ENCODE results near the gene KRT84.

Gene KRT84

GRCh38 chr12:52383331-52383730 is 2.1 kb downstream of the KRT84 start:
- no peak overlapping the region for H3K9ac ChIP-seq (ENCODE audit: low read length)
- no peaks in the 10 kb centered on the region for H3K9me3 ChIP-seq (ENCODE audit: control insufficient read depth, insufficient read depth, low read depth, low read length)
- H3K36me3 ChIP-seq (ENCODE audit: control insufficient read depth, insufficient read depth, low read length) = no peaks in the 10 kb centered on the region
- H3K27me3 ChIP-seq (ENCODE audit: control insufficient read depth, insufficient read depth, low read length) = peaks cover 6% of the 10 kb centered on the region; the same call in 1 of the 2 replicates
- H3K27ac ChIP-seq (ENCODE audit: low read depth, low read length) = no peak overlapping the region
- H3K4me1 ChIP-seq (ENCODE audit: control insufficient read depth, insufficient read depth, low read length) = no peaks in the 10 kb centered on the region
- H3K4me3 ChIP-seq (ENCODE audit: low read depth, low read length) = no peak overlapping the region

- Histone ChIP-seq H3K27ac (ENCODE audit: low read depth, low read length) (no peak overlapping the region), H3K36me3 (ENCODE audit: control insufficient read depth, insufficient read depth, low read length) (no peaks in the 10 kb centered on the region), H3K9ac (ENCODE audit: low read length) (no peak overlapping the region), H3K4me1 (ENCODE audit: control insufficient read depth, insufficient read depth, low read length) (no peaks in the 10 kb centered on the region), H3K27me3 (ENCODE audit: control insufficient read depth, insufficient read depth, low read length) (peaks cover 6% of the 10 kb centered on the region; the same call in 1 of the 2 replicates), H3K4me3 (ENCODE audit: low read depth, low read length) (no peak overlapping the region), H3K9me3 (ENCODE audit: control insufficient read depth, insufficient read depth, low read depth, low read length) (no peaks in the 10 kb centered on the region)
Observed at GRCh38 chr12:52382854-52383253, 2.6 kb downstream of the KRT84 start.

- Histone ChIP-seq H3K4me1 (ENCODE audit: control insufficient read depth, insufficient read depth, low read length) (no peaks in the 10 kb centered on the region), H3K27me3 (ENCODE audit: control insufficient read depth, insufficient read depth, low read length) (peaks cover 6% of the 10 kb centered on the region; the same call in 1 of the 2 replicates), H3K4me3 (ENCODE audit: low read depth, low read length) (no peak overlapping the region), H3K9ac (ENCODE audit: low read length) (no peak overlapping the region), H3K36me3 (ENCODE audit: control insufficient read depth, insufficient read depth, low read length) (no peaks in the 10 kb centered on the region), H3K27ac (ENCODE audit: low read depth, low read length) (no peak overlapping the region), H3K9me3 (ENCODE audit: control insufficient read depth, insufficient read depth, low read depth, low read length) (no peaks in the 10 kb centered on the region)
Observed at GRCh38 chr12:52381206-52381605, 4.2 kb downstream of the KRT84 start.

GRCh38 chr12:52380271-52380694 is 5.2 kb downstream of the KRT84 start:
- Histone ChIP-seq H3K27ac (ENCODE audit: low read depth, low read length) (no peak overlapping the region), H3K36me3 (ENCODE audit: control insufficient read depth, insufficient read depth, low read length) (no peaks in the 10 kb centered on the region), H3K27me3 (ENCODE audit: control insufficient read depth, insufficient read depth, low read length) (peaks cover 6% of the 10 kb centered on the region; the same call in 1 of the 2 replicates), H3K4me1 (ENCODE audit: control insufficient read depth, insufficient read depth, low read length) (no peaks in the 10 kb centered on the region), H3K9me3 (ENCODE audit: control insufficient read depth, insufficient read depth, low read depth, low read length) (no peaks in the 10 kb centered on the region), H3K4me3 (ENCODE audit: low read depth, low read length) (no peak overlapping the region), H3K9ac (ENCODE audit: low read length) (no peak overlapping the region)

- Histone ChIP-seq H3K36me3 (ENCODE audit: control insufficient read depth, insufficient read depth, low read length) (no peaks in the 10 kb centered on the region), H3K27me3 (ENCODE audit: control insufficient read depth, insufficient read depth, low read length) (peaks cover 6% of the 10 kb centered on the region; the same call in 1 of the 2 replicates), H3K4me1 (ENCODE audit: control insufficient read depth, insufficient read depth, low read length) (no peaks in the 10 kb centered on the region), H3K27ac (ENCODE audit: low read depth, low read length) (no peak overlapping the region), H3K9me3 (ENCODE audit: control insufficient read depth, insufficient read depth, low read depth, low read length) (no peaks in the 10 kb centered on the region), H3K4me3 (ENCODE audit: low read depth, low read length) (no peak overlapping the region), H3K9ac (ENCODE audit: low read length) (no peak overlapping the region)
Observed at GRCh38 chr12:52379536-52379935, 5.9 kb downstream of the KRT84 start.

- no peaks in the 10 kb centered on the region for H3K9me3 ChIP-seq (ENCODE audit: control insufficient read depth, insufficient read depth, low read depth, low read length)
- no peaks in the 10 kb centered on the region for H3K36me3 ChIP-seq (ENCODE audit: control insufficient read depth, insufficient read depth, low read length)
- H3K27ac ChIP-seq (ENCODE audit: low read depth, low read length) = no peak overlapping the region
- peaks cover 3% of the 10 kb centered on the region; the same call in 1 of the 2 replicates for H3K27me3 ChIP-seq (ENCODE audit: control insufficient read depth, insufficient read depth, low read length)
- H3K4me1 ChIP-seq (ENCODE audit: control insufficient read depth, insufficient read depth, low read length) = no peaks in the 10 kb centered on the region
- H3K4me3 ChIP-seq (ENCODE audit: low read depth, low read length) = no peak overlapping the region
- no peak overlapping the region for H3K9ac ChIP-seq (ENCODE audit: low read length)
Observed at GRCh38 chr12:52378091-52378490, 7.4 kb downstream of the KRT84 start.

GRCh38 chr12:52377266-52377665 is 8.2 kb downstream of the KRT84 start:
- no peak overlapping the region for H3K27ac ChIP-seq (ENCODE audit: low read depth, low read length)
- no peaks in the 10 kb centered on the region for H3K9me3 ChIP-seq (ENCODE audit: control insufficient read depth, insufficient read depth, low read depth, low read length)
- peaks cover 3% of the 10 kb centered on the region; the same call in 1 of the 2 replicates for H3K27me3 ChIP-seq (ENCODE audit: control insufficient read depth, insufficient read depth, low read length)
- H3K36me3 ChIP-seq (ENCODE audit: control insufficient read depth, insufficient read depth, low read length) = no peaks in the 10 kb centered on the region
- no peak overlapping the region for H3K9ac ChIP-seq (ENCODE audit: low read length)
- no peaks in the 10 kb centered on the region for H3K4me1 ChIP-seq (ENCODE audit: control insufficient read depth, insufficient read depth, low read length)
- H3K4me3 ChIP-seq (ENCODE audit: low read depth, low read length) = no peak overlapping the region

GRCh38 chr12:52372216-52373154 is 13.0 kb downstream of the KRT84 start:
- Histone ChIP-seq H3K9ac (ENCODE audit: low read length) (no peak overlapping the region), H3K27ac (ENCODE audit: low read depth, low read length) (no peak overlapping the region), H3K36me3 (ENCODE audit: control insufficient read depth, insufficient read depth, low read length) (no peaks in the 10 kb centered on the region), H3K4me3 (ENCODE audit: low read depth, low read length) (no peak overlapping the region), H3K9me3 (ENCODE audit: control insufficient read depth, insufficient read depth, low read depth, low read length) (no peaks in the 10 kb centered on the region), H3K27me3 (ENCODE audit: control insufficient read depth, insufficient read depth, low read length) (peaks cover 7% of the 10 kb centered on the region; the same call in 1 of the 2 replicates), H3K4me1 (ENCODE audit: control insufficient read depth, insufficient read depth, low read length) (no peaks in the 10 kb centered on the region)

GRCh38 chr12:52371716-52372115 is 13.7 kb downstream of the KRT84 start:
- Histone ChIP-seq H3K27me3 (ENCODE audit: control insufficient read depth, insufficient read depth, low read length) (peaks cover 7% of the 10 kb centered on the region; the same call in 1 of the 2 replicates), H3K27ac (ENCODE audit: low read depth, low read length) (no peak overlapping the region), H3K9ac (ENCODE audit: low read length) (no peak overlapping the region), H3K4me3 (ENCODE audit: low read depth, low read length) (no peak overlapping the region), H3K36me3 (ENCODE audit: control insufficient read depth, insufficient read depth, low read length) (no peaks in the 10 kb centered on the region), H3K4me1 (ENCODE audit: control insufficient read depth, insufficient read depth, low read length) (no peaks in the 10 kb centered on the region), H3K9me3 (ENCODE audit: control insufficient read depth, insufficient read depth, low read depth, low read length) (no peaks in the 10 kb centered on the region)

- H3K27me3 ChIP-seq (ENCODE audit: control insufficient read depth, insufficient read depth, low read length) = peaks cover 7% of the 10 kb centered on the region; the same call in 1 of the 2 replicates
- H3K4me3 ChIP-seq (ENCODE audit: low read depth, low read length) = no peak overlapping the region
- H3K9me3 ChIP-seq (ENCODE audit: control insufficient read depth, insufficient read depth, low read depth, low read length) = no peaks in the 10 kb centered on the region
- no peaks in the 10 kb centered on the region for H3K4me1 ChIP-seq (ENCODE audit: control insufficient read depth, insufficient read depth, low read length)
- no peaks in the 10 kb centered on the region for H3K36me3 ChIP-seq (ENCODE audit: control insufficient read depth, insufficient read depth, low read length)
- H3K27ac ChIP-seq (ENCODE audit: low read depth, low read length) = no peak overlapping the region
- no peak overlapping the region for H3K9ac ChIP-seq (ENCODE audit: low read length)
Observed at GRCh38 chr12:52370926-52371608, 14.4 kb downstream of the KRT84 start.

GRCh38 chr12:52369809-52370208 is 15.6 kb downstream of the KRT84 start:
- Histone ChIP-seq H3K36me3 (ENCODE audit: control insufficient read depth, insufficient read depth, low read length) (no peaks in the 10 kb centered on the region), H3K27me3 (ENCODE audit: control insufficient read depth, insufficient read depth, low read length) (peaks cover 7% of the 10 kb centered on the region; the same call in 1 of the 2 replicates), H3K9me3 (ENCODE audit: control insufficient read depth, insufficient read depth, low read depth, low read length) (no peaks in the 10 kb centered on the region), H3K4me1 (ENCODE audit: control insufficient read depth, insufficient read depth, low read length) (no peaks in the 10 kb centered on the region), H3K9ac (ENCODE audit: low read length) (no peak overlapping the region), H3K4me3 (ENCODE audit: low read depth, low read length) (no peak overlapping the region), H3K27ac (ENCODE audit: low read depth, low read length) (no peak overlapping the region)
